Smooth muscle cell (in vitro differentiated cells): ENCODE results near the gene RPE. TPM values are rescaled to one million over a fixed set of nuclear protein-coding genes. Genes with fewer than 3 reads are reported as not detected.
A peak's percentile ranks its signal among the peaks of the same experiment; 100 is the strongest.

Source experiments
- DNase-seq: peaks from one replicate; lab custom pipeline; 2025; ENCODE audit not compliant: unreplicated experiment; lab: John Stamatoyannopoulos, UW
- H2AFZ ChIP-seq: fragments of 200-600 bp; sonication (generic); 2 replicates; pipeline ENCODE4 v1.6.0; 2016; ENCODE audit warnings: antibody characterized with exemption, low read depth, mild to moderate bottlenecking
- H3F3A ChIP-seq: fragments of 200-600 bp; sonication (generic); 2 replicates; pipeline ENCODE4 v1.6.0; 2017; ENCODE audit warnings: antibody characterized with exemption, low read depth
- H3K27ac ChIP-seq: fragments of 200-600 bp; sonication (generic); 2 replicates; pipeline ENCODE4 v1.5.1; 2016; ENCODE audit warnings: low read depth, mild to moderate bottlenecking
- H3K27me3 ChIP-seq: fragments of 200-600 bp; sonication (generic); 2 replicates; pipeline ENCODE4 v1.6.1; 2016; ENCODE audit warnings: low read depth, mild to moderate bottlenecking
- H3K36me3 ChIP-seq: fragments of 200-600 bp; sonication (generic); 2 replicates; pipeline ENCODE4 v1.5.1; 2016; ENCODE audit warnings: low read depth
- H3K4me1 ChIP-seq: fragments of 200-600 bp; sonication (generic); 2 replicates; pipeline ENCODE4 v1.5.1; 2016; ENCODE audit warnings: low read depth
- H3K4me2 ChIP-seq: fragments of 200-600 bp; sonication (generic); 2 replicates; pipeline ENCODE4 v1.6.0; 2016; ENCODE audit warnings: mild to moderate bottlenecking
- H3K4me3 ChIP-seq: fragments of 200-600 bp; sonication (generic); 2 replicates; pipeline ENCODE4 v1.5.1; 2016; ENCODE audit warnings: mild to moderate bottlenecking
- H3K79me2 ChIP-seq: fragments of 200-600 bp; sonication (generic); 2 replicates; pipeline ENCODE4 v1.6.0; 2016; ENCODE audit warnings: low read depth, mild to moderate bottlenecking
- H3K9ac ChIP-seq: fragments of 200-600 bp; sonication (generic); 2 replicates; pipeline ENCODE4 v1.6.0; 2016; ENCODE audit warnings: low read depth
- H3K9me3 ChIP-seq: fragments of 200-600 bp; sonication (generic); replicated peaks from 2 replicates; pipeline ENCODE4 v1.5.1; 2016; ENCODE audit warnings: low read depth
- H4K20me1 ChIP-seq: fragments of 200-600 bp; sonication (generic); 2 replicates; pipeline ENCODE4 v1.6.0; 2016; ENCODE audit warnings: low read depth
- WGBS: methylation state at CpG from one replicate; pipeline ENCODE4 v1.1.7; 2016; ENCODE audit warnings: low lambda C conversion rate; 5-methylcytosine and 5-hydroxymethylcytosine counted together
- polyA plus RNA-seq: library from polyadenylated mRNA; unstranded; fragments of >200 nt; fragmentation: Nextera tagmentation; extraction: Ambion mirVana; gene quantifications from 2 replicates; pipeline ENCODE4 v1.2.1, GENCODE V29; 2016
- total RNA-seq: library from RNA; depleted of rRNA; stranded (reverse); fragments of >200 nt; gene quantifications from 2 replicates; pipeline ENCODE4 v1.2.3, GENCODE V29; 2014
- TF ChIP-seq, protein P1 (sequence below): fragments of 200-600 bp; sonication (generic); IDR thresholded peaks from 2 replicates; pipeline ENCODE4 v1.5.1; 2017; ENCODE audit warnings: borderline replicate concordance, mild to moderate bottlenecking, antibody characterized with exemption; ENCODE audit not compliant: insufficient read depth, poor library complexity, severe bottlenecking

Gene RPE
- total RNA-seq (53.2 and 64.3 TPM in 2 replicates), polyA plus RNA-seq (24.3 and 25.1 TPM in 2 replicates)

DNA sequence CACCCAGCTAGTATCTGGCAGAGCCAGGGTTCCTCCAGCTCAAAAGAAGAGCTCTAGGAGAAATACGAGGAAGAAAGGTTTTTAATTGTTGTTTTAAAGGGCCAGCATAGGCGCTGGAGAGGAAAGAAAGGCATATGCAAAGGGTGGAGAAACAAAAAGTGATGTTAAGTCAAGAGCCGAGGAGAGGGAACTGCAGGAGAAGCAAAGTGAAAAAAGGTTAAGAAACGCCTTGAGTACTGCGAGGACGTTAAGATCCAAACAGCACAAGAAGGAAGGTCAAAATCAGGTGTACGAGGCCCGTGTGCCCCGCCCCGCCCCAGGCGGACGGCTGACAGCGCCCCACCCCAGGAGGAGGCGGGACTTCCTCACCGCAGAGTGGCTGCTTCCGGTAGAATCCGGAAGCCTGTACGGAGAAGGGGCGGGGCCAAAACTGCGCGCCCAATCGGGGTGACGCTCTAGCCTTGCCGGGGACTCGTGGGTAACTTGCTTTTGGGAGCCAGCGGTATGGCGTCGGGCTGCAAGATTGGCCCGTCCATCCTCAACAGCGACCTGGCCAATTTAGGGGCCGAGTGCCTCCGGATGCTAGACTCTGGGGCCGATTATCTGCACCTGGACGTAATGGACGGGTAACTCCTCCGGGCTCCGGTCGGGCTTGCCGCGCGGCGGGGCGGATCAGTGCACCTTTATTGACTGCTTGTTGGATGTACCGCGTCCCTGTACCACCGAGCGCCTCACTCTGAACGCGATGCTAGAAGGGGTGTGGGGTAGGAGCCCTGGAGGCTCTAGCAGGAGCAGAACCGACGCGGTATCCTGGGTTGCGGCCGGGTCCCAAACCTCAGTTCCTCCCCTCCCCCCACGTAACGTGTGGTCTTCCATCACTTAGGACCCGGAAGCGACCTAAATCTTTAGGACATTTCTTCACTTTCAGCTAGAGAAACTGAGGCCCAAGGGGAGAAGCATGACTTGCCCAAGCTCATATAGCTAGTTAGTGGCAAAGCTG lies at the start of gene RPE:
Gene RPE, plus strand, starts transcription at position 481 of the 1,000 bp plus-strand sequence. Its CDS starts 24 bp downstream, at position 505.
- Histone ChIP-seq H3K27ac (peak within 1 kb of the TSS; percentile 24), H3K9ac (peak within 1 kb of the TSS; percentile 66), H3K4me3 (peak within 1 kb of the TSS; percentile 79), H4K20me1 (peaks cover 41% of the 10 kb centered on the region), H3K27me3 (no peaks in the 10 kb centered on the region), H3K4me1 (peaks cover 10% of the 10 kb centered on the region), H3K36me3 (no peaks in the 10 kb centered on the region), H3K9me3 (no peaks in the 10 kb centered on the region), H3K79me2 (peaks cover 48% of the 10 kb centered on the region), H3F3A (no peaks in the 10 kb centered on the region), H2AFZ (peak within 1 kb of the TSS; percentile 98), H3K4me2 (peak within 1 kb of the TSS; percentile 90)
- DNase-seq, result peak; percentile 83
- WGBS, result 2% methylated on average over 54 of the region's 58 CpGs
- TF ChIP-seq, protein P1, sequence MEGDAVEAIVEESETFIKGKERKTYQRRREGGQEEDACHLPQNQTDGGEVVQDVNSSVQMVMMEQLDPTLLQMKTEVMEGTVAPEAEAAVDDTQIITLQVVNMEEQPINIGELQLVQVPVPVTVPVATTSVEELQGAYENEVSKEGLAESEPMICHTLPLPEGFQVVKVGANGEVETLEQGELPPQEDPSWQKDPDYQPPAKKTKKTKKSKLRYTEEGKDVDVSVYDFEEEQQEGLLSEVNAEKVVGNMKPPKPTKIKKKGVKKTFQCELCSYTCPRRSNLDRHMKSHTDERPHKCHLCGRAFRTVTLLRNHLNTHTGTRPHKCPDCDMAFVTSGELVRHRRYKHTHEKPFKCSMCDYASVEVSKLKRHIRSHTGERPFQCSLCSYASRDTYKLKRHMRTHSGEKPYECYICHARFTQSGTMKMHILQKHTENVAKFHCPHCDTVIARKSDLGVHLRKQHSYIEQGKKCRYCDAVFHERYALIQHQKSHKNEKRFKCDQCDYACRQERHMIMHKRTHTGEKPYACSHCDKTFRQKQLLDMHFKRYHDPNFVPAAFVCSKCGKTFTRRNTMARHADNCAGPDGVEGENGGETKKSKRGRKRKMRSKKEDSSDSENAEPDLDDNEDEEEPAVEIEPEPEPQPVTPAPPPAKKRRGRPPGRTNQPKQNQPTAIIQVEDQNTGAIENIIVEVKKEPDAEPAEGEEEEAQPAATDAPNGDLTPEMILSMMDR, result no peak

DNA sequence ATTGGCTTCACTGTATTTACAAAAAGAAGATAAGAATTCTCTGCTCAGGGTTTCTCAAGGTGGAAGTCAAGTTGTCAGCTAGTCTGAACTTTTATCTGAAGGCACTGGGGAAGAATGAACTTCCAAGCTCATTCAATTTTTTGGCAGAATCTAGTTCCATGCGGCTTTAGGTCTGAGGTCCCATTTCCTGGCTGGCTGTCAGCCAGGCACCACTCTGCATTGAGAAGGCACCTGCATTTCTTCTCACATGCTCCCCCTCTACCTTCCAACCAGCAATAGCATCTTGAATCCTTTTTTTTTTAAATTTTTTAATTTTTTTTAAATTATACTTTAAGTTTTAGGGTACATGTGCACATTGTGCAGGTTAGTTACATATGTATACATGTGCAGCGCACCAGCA lies 46.2 kb upstream of the RPE start:
- 100% methylated on average over 2 of the region's 2 CpGs for WGBS
- Histone ChIP-seq H3K79me2 (no peaks in the 10 kb centered on the region), H3K36me3 (no peaks in the 10 kb centered on the region), H3K9ac (no peak overlapping the region), H3K4me1 (peaks cover 15% of the 10 kb centered on the region), H3F3A (no peaks in the 10 kb centered on the region), H2AFZ (no peak overlapping the region), H3K9me3 (no peaks in the 10 kb centered on the region), H3K27ac (no peak overlapping the region), H4K20me1 (no peaks in the 10 kb centered on the region), H3K4me3 (no peak overlapping the region), H3K4me2 (no peak overlapping the region), H3K27me3 (no peaks in the 10 kb centered on the region)
- no peak for DNase-seq
- TF ChIP-seq, protein P1, result no peak

DNA sequence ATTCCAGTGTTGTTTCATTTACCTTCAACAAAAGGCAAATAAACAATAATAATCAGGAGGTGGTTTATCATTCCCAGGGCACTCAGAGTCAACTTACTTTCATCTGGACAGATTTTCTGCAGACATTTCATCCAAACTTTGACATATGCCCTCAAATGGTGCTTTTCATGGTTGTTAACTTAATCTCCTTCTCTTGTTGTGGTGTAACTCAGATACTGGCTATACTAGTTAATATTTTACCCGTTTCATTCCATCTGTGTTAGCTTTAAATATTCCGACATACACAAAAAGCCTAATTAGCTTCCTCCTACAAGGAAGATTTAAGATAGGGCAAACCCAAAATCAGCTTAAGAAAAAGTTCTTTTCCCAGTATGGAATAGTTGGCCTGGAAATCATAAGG lies 44.4 kb upstream of the RPE start:
- Histone ChIP-seq H3F3A (no peaks in the 10 kb centered on the region), H3K36me3 (no peaks in the 10 kb centered on the region), H3K27ac (no peak overlapping the region), H3K4me3 (no peak overlapping the region), H4K20me1 (no peaks in the 10 kb centered on the region), H3K79me2 (no peaks in the 10 kb centered on the region), H3K4me2 (no peak overlapping the region), H3K27me3 (no peaks in the 10 kb centered on the region), H2AFZ (no peak overlapping the region), H3K9ac (no peak overlapping the region), H3K4me1 (peaks cover 17% of the 10 kb centered on the region), H3K9me3 (no peaks in the 10 kb centered on the region)
- TF ChIP-seq, protein P1, result no peak
- WGBS, result 92% methylated on average over 2 of the region's 2 CpGs
- DNase-seq, result no peak
